ENCODE data around the gene TBXA2R. TPM values are rescaled to one million over a fixed set of nuclear protein-coding genes. Genes with fewer than 3 reads are reported as not detected.
A peak's percentile ranks its signal among the peaks of the same experiment; 100 is the strongest.

TBXA2R gene
- total RNA-seq, 3 donors from 2014 or later, result 0.32 to 0.44 (median 0.33) TPM

DNA sequence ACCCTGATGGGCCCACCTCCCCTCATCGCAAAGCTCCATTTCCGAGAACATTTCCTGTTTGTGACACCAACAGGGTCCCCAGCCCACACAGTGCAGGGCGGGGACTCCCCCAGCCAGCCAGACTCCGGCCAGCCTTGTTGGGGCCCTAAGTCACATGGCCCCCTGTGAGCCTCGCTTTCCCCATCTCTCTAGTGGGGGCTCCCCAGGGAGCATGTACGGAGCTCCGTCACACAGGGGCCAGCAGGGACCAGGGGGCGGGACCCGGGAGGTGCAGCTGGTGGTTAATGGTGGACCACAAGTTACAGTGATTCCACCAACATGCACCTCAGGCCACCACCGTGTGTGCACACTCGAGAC, 1.7 kb downstream of the TBXA2R start:
- no peak for DNase-seq (ENCODE audit: low spot score in 2 of 2)
- Histone ChIP-seq H3K36me3 (no peaks in the 10 kb centered on the region), H3K4me3 (peak overlapping the region in 1 of 3 donors; percentile 11), H3K27me3 (no peaks in the 10 kb centered on the region), H3K27ac (no peak overlapping the region), H3K9me3 (no peaks in the 10 kb centered on the region), H3K4me1 (peaks cover 0 to 7% of the 10 kb centered on the region in 2 donors)
- intact Hi-C loops (cut with DNase I; ENCODE audit: low total_unique reads), result no loop called here
- TF ChIP-seq, protein P1, sequence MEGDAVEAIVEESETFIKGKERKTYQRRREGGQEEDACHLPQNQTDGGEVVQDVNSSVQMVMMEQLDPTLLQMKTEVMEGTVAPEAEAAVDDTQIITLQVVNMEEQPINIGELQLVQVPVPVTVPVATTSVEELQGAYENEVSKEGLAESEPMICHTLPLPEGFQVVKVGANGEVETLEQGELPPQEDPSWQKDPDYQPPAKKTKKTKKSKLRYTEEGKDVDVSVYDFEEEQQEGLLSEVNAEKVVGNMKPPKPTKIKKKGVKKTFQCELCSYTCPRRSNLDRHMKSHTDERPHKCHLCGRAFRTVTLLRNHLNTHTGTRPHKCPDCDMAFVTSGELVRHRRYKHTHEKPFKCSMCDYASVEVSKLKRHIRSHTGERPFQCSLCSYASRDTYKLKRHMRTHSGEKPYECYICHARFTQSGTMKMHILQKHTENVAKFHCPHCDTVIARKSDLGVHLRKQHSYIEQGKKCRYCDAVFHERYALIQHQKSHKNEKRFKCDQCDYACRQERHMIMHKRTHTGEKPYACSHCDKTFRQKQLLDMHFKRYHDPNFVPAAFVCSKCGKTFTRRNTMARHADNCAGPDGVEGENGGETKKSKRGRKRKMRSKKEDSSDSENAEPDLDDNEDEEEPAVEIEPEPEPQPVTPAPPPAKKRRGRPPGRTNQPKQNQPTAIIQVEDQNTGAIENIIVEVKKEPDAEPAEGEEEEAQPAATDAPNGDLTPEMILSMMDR (IDR thresholded peaks at IDR 0.05), result no peak

DNA sequence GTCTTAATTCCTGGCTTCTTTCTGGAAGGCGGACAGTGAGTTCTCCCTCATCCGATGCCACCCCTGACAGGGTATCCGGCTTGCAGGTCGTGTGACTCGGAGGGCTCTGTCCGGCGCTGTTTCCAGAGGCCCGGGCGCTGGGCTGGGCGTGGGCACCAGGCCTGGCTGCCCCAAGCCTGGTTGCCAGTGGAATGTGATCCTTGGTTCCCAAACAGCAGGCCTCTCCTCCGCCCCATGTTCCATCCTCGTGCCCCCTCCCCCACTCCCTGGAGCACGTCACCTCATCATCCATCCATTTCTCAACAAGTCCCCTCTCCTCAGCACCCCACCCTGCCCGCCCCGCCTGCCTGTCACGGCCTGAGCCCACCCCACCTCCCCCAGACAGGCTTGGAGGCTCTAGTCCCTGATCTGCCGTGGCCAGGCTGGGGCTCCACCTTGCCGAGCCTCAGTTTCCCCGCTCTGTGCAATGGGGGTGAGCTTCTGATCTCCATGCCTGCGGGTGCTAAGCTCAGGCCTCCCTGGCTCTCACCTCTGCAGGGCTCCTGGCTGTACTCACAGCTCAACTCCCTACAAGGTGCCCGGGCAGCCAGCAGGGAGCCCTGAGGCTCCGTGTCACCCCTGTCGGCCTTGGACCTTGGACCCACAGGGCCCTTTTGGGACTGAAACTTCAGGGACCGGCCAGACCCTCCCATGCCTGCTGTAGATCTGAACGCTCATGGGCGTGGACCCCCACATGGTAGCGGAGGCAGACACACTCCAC, 2.3 kb downstream of the TBXA2R start:
- Histone ChIP-seq H3K9me3 (no peaks in the 10 kb centered on the region), H3K4me1 (peaks cover 0 to 7% of the 10 kb centered on the region in 2 donors), H3K36me3 (no peaks in the 10 kb centered on the region), H3K27me3 (no peaks in the 10 kb centered on the region), H3K27ac (no peak overlapping the region), H3K4me3 (peak overlapping the region in 1 of 3 donors; percentile 11)
- no peak for TF ChIP-seq POLR2A (IDR thresholded peaks at IDR 0.05)
- no peak for TF ChIP-seq POLR2AphosphoS5 (IDR thresholded peaks at IDR 0.05)
- TF ChIP-seq, protein P1 (IDR thresholded peaks at IDR 0.05), result no peak
- DNase-seq (ENCODE audit: low spot score in 2 of 2), result no peak
- intact Hi-C loops (cut with DNase I; ENCODE audit: low total_unique reads), result no loop called here

DNA sequence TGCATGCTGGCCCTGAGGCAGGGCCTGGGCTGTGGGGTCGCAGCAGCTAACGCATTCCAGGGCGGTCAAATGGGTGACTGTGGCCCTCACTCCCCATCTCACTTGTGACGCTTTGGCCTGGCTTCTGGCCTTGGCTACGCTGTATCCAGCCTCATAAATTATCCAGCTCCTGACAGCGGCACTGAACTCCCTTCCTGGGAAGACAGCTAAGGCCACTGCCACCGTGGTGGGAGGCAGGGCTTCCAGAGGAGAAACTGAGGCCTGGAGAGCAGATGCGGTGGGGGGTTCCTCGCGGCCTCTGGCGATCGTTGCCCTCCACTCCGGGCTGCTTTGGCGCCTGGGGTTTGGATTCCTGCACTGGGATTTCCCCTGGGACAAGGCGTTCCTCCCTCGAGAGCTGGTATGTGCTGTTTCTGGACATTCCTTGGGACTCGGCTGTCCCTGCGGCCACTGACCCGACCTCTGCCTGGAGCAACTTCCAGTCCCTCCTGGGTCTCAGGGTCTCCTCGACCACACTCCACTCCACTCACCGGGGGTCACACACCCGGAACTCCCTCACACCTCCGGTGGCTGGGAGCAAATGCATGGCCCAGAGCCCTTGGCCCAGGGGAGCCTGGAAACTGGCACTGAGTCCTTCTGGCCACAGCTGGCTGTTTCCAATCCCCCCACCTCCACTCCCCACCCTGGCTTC, 3.4 kb downstream of the TBXA2R start:
- Histone ChIP-seq H3K4me3 (no peak overlapping the region), H3K4me1 (peaks cover 0 to 7% of the 10 kb centered on the region in 2 donors), H3K27me3 (no peaks in the 10 kb centered on the region), H3K36me3 (no peaks in the 10 kb centered on the region), H3K9me3 (no peaks in the 10 kb centered on the region), H3K27ac (no peak overlapping the region)
- DNase-seq (ENCODE audit: low spot score in 2 of 2), result no peak
- intact Hi-C loops (cut with DNase I; ENCODE audit: low total_unique reads), result no loop called here
- TF ChIP-seq POLR2A (IDR thresholded peaks at IDR 0.05) (no peak), POLR2AphosphoS5 (IDR thresholded peaks at IDR 0.05) (no peak)
- TF ChIP-seq, protein P1 (IDR thresholded peaks at IDR 0.05), result no peak

DNA sequence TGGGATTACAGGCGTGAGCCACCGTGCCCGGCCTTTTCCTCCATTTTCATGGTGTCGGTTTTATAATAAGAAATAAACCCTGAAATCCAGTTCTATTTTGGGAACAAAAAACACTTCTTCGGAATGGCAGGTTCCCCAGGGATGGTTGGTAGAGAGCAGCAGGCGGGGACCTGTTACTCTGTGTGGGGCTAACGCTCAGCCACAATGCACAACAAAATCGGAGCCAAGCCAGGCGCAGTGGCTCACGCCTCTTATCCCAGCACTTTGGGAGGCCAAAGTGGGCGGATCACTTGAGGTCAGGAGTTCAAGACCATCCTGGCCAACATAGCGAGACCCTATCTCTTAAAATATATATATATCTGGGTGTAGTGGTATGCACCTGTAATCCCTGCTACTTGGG, 5.7 kb downstream of the TBXA2R start:
- DNase-seq (ENCODE audit: low spot score in 2 of 2), result no peak
- H3K27me3 ChIP-seq, result no peaks in the 10 kb centered on the region
- TF ChIP-seq POLR2AphosphoS5 (IDR thresholded peaks at IDR 0.05) (no peak), POLR2A (IDR thresholded peaks at IDR 0.05) (no peak)
- TF ChIP-seq, protein P1 (IDR thresholded peaks at IDR 0.05), result no peak
- H3K4me1 ChIP-seq, result no peaks in the 10 kb centered on the region
- intact Hi-C loops (cut with DNase I; ENCODE audit: low total_unique reads), result no loop called here
- H3K27ac ChIP-seq, result no peak overlapping the region
- no peaks in the 10 kb centered on the region for H3K36me3 ChIP-seq
- no peak overlapping the region for H3K4me3 ChIP-seq
- no peaks in the 10 kb centered on the region for H3K9me3 ChIP-seq

DNA sequence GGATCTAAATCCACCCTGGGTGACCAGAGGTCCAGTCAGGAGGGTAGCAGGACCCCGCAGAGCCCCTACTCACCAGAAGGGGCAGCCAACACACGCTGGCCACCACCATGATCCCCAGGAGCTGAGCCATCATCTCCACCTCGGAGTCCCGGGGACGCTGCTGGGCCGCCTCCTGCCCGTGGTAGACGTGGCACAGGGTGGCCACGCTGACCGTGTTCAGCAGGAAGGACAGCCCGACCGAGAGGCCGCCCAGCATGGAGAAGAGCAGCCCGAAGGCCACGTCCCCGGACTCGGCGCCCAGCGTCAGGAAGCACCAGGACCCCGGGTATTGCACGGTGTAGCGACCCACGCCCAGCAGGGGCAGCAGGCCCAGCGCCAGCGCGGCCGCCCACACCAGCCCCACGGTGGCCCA, 6.9 kb downstream of the TBXA2R start:
- H3K36me3 ChIP-seq, result no peaks in the 10 kb centered on the region
- no peak for TF ChIP-seq POLR2A (IDR thresholded peaks at IDR 0.05)
- TF ChIP-seq POLR2AphosphoS5 (IDR thresholded peaks at IDR 0.05), result no peak
- TF ChIP-seq, protein P1 (IDR thresholded peaks at IDR 0.05), result no peak
- H3K4me3 ChIP-seq, result no peak overlapping the region
- intact Hi-C loops (cut with DNase I; ENCODE audit: low total_unique reads), result no loop called here
- no peak overlapping the region for H3K27ac ChIP-seq
- no peaks in the 10 kb centered on the region for H3K9me3 ChIP-seq
- DNase-seq (ENCODE audit: low spot score in 2 of 2), result no peak
- H3K27me3 ChIP-seq, result no peaks in the 10 kb centered on the region
- H3K4me1 ChIP-seq, result no peaks in the 10 kb centered on the region

Data from breast epithelium (tissue), 4 donors.